ENCODE results near the gene CRB1.

The CRB1 gene

DNA sequence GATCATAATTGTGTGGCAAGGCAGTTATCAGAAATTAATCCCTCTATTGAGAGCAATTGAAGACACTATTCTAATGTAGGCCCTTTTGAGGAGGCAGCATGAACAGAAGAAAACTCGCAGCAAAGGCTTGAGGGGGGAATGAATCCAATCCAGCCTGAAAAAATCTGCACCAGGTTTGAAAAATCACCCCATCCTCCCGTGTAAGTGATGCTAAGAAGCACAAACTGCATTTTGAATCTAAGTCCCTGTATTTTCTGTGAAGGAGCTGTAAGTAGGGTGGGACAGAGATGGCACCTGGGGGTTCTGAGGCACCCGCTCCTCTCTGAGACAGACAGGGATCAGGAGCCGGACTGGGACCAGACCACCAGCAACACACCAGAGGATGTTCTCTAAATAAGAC is at the start of gene CRB1:
CRB1 (plus strand) TSS at position 241 of the 400 bp plus-strand sequence. CDS start 161 bp downstream, outside the sequence.
- no peak for DNase-seq (ENCODE audit: low read depth)
- TF ChIP-seq, protein P1, sequence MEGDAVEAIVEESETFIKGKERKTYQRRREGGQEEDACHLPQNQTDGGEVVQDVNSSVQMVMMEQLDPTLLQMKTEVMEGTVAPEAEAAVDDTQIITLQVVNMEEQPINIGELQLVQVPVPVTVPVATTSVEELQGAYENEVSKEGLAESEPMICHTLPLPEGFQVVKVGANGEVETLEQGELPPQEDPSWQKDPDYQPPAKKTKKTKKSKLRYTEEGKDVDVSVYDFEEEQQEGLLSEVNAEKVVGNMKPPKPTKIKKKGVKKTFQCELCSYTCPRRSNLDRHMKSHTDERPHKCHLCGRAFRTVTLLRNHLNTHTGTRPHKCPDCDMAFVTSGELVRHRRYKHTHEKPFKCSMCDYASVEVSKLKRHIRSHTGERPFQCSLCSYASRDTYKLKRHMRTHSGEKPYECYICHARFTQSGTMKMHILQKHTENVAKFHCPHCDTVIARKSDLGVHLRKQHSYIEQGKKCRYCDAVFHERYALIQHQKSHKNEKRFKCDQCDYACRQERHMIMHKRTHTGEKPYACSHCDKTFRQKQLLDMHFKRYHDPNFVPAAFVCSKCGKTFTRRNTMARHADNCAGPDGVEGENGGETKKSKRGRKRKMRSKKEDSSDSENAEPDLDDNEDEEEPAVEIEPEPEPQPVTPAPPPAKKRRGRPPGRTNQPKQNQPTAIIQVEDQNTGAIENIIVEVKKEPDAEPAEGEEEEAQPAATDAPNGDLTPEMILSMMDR (IDR thresholded peaks at IDR 0.05; ENCODE audit: control insufficient read depth, insufficient read depth, low read depth, low read length, missing control alignments) = no peak
- H3K4me3 ChIP-seq (ENCODE audit: control insufficient read depth, low read depth, low read length) = no peak within 1 kb of the TSS

DNA sequence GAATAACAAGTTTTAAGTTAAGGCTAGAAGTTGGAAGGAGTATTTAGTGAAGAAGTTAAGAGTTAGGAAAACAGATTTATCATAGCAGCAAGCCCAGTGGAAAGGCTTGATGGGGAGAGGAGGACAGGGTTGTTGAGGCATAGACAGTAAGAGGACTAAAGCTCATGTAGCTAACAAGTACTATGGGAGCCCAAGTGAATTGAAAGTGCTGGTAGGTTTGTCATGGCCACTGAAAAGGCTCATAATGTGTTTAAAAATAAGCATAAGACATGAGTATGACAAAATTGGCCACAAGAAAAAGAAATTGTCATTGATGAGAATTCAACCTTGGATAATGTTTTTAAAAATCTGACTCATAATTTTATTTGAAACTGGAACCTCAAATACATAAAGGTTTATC is 49.2 kb upstream of the CRB1 start:
- no peak for DNase-seq (ENCODE audit: low read depth)
- no peak overlapping the region for H3K4me3 ChIP-seq (ENCODE audit: control insufficient read depth, low read depth, low read length)
- TF ChIP-seq, protein P1 (IDR thresholded peaks at IDR 0.05; ENCODE audit: control insufficient read depth, insufficient read depth, low read depth, low read length, missing control alignments) = no peak

DNA sequence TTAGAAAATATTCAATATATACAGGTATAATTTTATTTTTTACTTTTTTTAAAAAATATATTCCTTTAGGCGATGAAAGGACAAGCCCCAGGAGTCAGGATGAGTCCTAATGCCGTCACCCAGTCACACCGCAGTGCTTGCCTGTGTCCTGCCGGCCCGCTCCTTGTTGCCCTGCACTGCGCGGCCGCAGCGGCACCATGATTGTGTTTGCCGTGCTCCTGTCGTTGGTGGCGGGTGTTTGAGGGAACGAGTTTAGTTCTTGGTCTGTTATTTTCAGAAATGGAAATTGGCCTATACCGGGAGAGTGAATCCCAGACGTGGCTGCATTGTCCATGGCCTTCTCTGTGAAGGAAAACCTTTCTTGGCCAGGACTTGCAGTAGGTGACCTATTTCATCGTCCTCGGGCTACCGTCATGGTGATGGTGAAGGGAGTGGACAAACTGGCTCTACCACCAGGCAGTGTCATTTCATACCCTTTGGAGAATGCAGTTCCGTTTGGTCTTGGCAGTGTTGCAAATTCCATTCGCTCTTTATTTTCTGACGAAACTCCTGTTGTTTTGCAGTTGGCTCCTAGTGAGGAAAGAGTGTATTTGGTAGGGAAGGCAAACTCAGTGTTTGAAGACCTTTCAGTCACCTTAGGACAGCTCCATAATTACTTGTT is 45.9 kb upstream of the CRB1 start:
- no peak overlapping the region for H3K4me3 ChIP-seq (ENCODE audit: control insufficient read depth, low read depth, low read length)
- TF ChIP-seq, protein P1 (IDR thresholded peaks at IDR 0.05; ENCODE audit: control insufficient read depth, insufficient read depth, low read depth, low read length, missing control alignments) = no peak
- no peak for DNase-seq (ENCODE audit: low read depth)

DNA sequence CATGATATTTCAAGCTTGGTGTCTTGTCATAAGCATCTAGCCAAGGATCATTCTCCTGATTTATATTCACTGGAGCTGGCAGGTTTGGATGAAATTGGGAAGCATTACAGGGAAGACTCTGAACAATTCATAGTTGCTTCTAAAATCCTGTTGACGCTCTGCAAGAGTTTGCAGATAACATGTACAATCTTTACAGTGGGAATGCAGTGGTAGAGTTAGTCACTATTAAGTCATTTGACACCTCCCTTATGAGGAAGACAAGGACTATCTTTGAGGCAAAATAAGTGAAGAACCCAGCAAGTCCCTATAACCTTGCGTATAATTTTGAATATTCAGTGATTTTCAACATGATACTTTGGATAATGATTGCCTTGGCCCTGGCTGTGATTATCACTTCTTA is 45.3 kb upstream of the CRB1 start:
- H3K4me3 ChIP-seq (ENCODE audit: control insufficient read depth, low read depth, low read length) = no peak overlapping the region
- DNase-seq (ENCODE audit: low read depth) = no peak
- TF ChIP-seq, protein P1 (IDR thresholded peaks at IDR 0.05; ENCODE audit: control insufficient read depth, insufficient read depth, low read depth, low read length, missing control alignments) = no peak

DNA sequence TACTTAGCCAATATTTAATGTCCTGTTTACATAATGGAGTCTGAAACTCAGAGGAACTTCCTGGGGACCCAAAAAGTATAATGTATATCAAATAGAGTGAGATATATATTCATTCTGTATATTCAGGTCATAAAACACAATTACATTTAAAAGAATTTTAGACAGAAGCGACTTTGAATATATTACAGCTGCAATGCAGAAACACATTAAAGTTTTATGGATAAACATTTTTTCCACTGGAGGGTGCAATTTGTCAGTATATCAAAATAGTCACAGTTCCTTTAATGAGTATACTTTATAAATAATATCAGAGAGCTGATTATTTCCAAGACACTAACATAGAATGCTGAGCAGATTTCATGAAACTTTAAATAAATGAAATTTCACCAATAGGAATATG is 43.9 kb upstream of the CRB1 start:
- DNase-seq (ENCODE audit: low read depth) = no peak
- no peak overlapping the region for H3K4me3 ChIP-seq (ENCODE audit: control insufficient read depth, low read depth, low read length)
- TF ChIP-seq, protein P1 (IDR thresholded peaks at IDR 0.05; ENCODE audit: control insufficient read depth, insufficient read depth, low read depth, low read length, missing control alignments) = no peak

DNA sequence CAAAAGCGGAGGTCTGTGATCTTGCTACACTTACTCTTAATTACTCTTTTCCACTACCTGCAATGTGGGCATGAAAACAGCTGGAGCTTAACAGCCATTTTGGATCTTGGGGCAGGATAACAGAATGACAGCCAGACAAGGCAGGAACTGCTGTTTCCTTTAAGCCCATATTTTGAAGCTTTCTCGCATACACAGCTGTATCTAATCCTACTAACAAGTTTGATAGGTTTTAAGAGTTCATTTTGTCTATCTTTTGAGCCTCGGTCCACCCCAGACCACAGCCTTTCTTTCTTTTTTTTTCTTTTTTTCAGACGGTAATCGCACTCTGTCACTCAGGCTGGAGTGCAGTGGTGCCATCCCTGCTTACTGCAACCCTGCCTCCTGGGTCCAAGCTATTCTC is 42.4 kb upstream of the CRB1 start:
- no peak for DNase-seq (ENCODE audit: low read depth)
- no peak overlapping the region for H3K4me3 ChIP-seq (ENCODE audit: control insufficient read depth, low read depth, low read length)
- TF ChIP-seq, protein P1 (IDR thresholded peaks at IDR 0.05; ENCODE audit: control insufficient read depth, insufficient read depth, low read depth, low read length, missing control alignments) = no peak
